Effector memory CD4-positive, alpha-beta T cell (primary cell): ENCODE results near the gene PRKG1.

ENCODE experiments used
- DNase-seq, 3 donors: peaks; one replicate each; pipeline ENCODE4 v3.0.0-alpha.2; 2020
- H3K27ac ChIP-seq: 2 replicates; pipeline ENCODE4 v1.7.0; 2013; ENCODE audit warnings: mild to moderate bottlenecking, low read length, moderate library complexity; ENCODE audit not compliant: insufficient read depth, poor library complexity, severe bottlenecking
- H3K27me3 ChIP-seq: replicated peaks from 2 replicates; pipeline ENCODE4 v1.7.0; 2013; ENCODE audit warnings: mild to moderate bottlenecking, low read length; ENCODE audit not compliant: insufficient read depth, control insufficient read depth, poor library complexity, severe bottlenecking
- H3K36me3 ChIP-seq: 2 replicates; pipeline ENCODE4 v1.7.0; 2013; ENCODE audit warnings: mild to moderate bottlenecking, low read length, moderate library complexity; ENCODE audit not compliant: control insufficient read depth, insufficient read depth
- H3K4me1 ChIP-seq: 2 replicates; pipeline ENCODE4 v1.7.0; 2013; ENCODE audit warnings: low read length, mild to moderate bottlenecking; ENCODE audit not compliant: control insufficient read depth, insufficient read depth, poor library complexity, severe bottlenecking
- H3K4me3 ChIP-seq: 2 replicates; pipeline ENCODE4 v1.7.0; 2013; ENCODE audit warnings: low read length, low read depth, mild to moderate bottlenecking; ENCODE audit not compliant: insufficient read depth, poor library complexity, severe bottlenecking
- H3K9me3 ChIP-seq: 2 replicates; pipeline ENCODE4 v1.7.0; 2013; ENCODE audit warnings: mild to moderate bottlenecking, low read length, moderate library complexity; ENCODE audit not compliant: control insufficient read depth

Gene PRKG1

DNA sequence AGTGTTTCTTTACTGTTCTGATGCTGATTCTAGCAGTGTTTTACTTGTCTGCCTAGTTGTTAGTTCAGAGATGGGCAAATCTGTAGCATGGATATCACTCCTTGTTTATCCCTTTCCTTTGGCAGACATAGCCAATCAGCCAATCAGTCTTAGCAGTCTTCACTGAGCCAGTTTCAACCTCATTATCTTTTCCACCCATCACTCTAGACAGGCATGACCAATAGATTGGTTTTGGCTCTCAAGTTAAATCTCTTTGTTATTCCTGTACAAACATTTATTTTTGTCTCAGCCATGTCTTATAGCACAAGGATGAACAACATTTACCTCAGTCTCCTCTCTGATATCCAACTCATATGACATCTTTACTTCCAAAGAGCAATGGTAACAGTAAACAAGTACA lies 109.5 kb downstream of the PRKG1 start:
- Histone ChIP-seq H3K36me3 (no peaks in the 10 kb centered on the region), H3K9me3 (no peaks in the 10 kb centered on the region), H3K4me1 (no peaks in the 10 kb centered on the region), H3K4me3 (no peak overlapping the region), H3K27ac (no peak overlapping the region), H3K27me3 (no peaks in the 10 kb centered on the region)
- DNase-seq = no peak

- no peak overlapping the region for H3K27ac ChIP-seq
- H3K4me3 ChIP-seq = no peak overlapping the region
- no peak for DNase-seq
- no peaks in the 10 kb centered on the region for H3K36me3 ChIP-seq
- no peaks in the 10 kb centered on the region for H3K4me1 ChIP-seq
- H3K9me3 ChIP-seq = no peaks in the 10 kb centered on the region
- H3K27me3 ChIP-seq = no peaks in the 10 kb centered on the region
Observed at GRCh38 chr10:51186361-51186760, 112.1 kb downstream of the PRKG1 start.

DNA sequence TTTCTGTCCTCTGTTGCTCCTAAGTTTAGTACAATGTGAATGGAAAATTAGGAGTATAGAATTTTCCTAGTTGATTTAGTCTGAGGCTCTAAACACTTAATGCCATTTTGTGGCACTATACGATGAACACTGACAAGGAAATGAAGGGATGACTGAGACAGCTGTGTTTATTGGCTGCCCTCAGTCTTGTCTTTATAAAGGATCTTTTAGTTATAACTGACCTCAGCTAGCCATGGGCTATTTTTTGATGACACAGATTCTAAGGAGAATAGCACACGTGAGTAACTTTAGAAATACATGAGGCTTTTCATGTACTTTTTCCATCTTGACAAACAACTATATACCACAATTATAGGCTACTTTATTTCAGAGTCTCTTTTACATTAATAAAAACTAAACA lies 113.7 kb downstream of the PRKG1 start:
- Histone ChIP-seq H3K9me3 (no peaks in the 10 kb centered on the region), H3K4me3 (no peak overlapping the region), H3K36me3 (no peaks in the 10 kb centered on the region), H3K27me3 (no peaks in the 10 kb centered on the region), H3K4me1 (no peaks in the 10 kb centered on the region), H3K27ac (no peak overlapping the region)
- no peak for DNase-seq

DNA sequence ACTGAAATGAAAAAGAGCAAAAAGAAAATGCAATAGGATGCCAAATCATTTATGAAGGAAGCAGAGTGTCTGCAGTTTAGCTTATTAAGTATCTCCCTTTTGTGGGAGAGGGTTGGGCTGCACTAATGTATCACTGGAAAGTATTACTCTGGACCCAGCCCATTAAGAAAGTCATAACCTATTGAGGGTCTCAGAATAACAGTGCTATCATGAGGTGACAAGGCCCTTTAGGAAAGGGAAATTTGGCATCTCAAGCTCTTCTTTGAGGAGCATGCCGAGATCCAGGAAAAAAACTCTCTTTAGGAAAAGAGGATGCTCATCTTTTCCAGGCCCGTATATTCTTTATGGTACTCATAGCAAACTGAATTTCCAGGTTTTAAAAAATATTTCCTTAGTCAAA lies 114.6 kb downstream of the PRKG1 start:
- no peak overlapping the region for H3K4me3 ChIP-seq
- no peak for DNase-seq
- no peak overlapping the region for H3K27ac ChIP-seq
- no peaks in the 10 kb centered on the region for H3K9me3 ChIP-seq
- H3K4me1 ChIP-seq = no peaks in the 10 kb centered on the region
- H3K36me3 ChIP-seq = no peaks in the 10 kb centered on the region
- H3K27me3 ChIP-seq = no peaks in the 10 kb centered on the region

DNA sequence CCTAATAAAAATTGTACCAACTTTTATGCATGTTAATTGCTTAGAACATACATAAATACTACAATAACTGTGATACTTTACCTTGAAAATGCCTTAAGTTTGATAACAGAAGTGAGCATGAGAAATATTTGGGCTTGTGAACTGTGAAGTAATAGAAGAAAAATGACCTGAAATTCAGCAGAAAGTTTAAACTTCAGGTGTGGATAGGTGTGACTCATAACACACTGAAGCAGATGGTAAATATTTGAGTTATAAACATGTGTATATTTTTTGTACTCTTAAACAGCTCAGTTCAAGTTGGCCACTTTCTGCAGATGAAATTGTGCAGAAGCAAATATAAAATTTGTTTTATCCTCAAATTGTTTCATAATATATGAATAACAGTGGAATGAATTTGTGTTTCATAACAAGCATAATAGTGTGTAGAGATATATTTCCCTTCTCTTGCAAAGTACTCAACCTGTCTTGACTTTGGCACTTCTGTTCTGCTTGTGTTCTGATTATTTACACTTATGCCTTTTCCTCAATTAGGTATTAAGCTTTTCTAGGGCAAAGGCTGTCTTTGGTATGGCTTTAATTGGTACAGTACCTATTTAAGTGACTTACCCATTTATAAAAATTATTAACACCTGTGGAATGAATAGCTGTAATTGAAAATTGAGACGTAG lies 122.4 kb downstream of the PRKG1 start:
- no peak overlapping the region for H3K4me3 ChIP-seq
- H3K9me3 ChIP-seq = no peaks in the 10 kb centered on the region
- H3K36me3 ChIP-seq = no peaks in the 10 kb centered on the region
- no peak for DNase-seq
- no peaks in the 10 kb centered on the region for H3K4me1 ChIP-seq
- no peak overlapping the region for H3K27ac ChIP-seq
- H3K27me3 ChIP-seq = no peaks in the 10 kb centered on the region

DNA sequence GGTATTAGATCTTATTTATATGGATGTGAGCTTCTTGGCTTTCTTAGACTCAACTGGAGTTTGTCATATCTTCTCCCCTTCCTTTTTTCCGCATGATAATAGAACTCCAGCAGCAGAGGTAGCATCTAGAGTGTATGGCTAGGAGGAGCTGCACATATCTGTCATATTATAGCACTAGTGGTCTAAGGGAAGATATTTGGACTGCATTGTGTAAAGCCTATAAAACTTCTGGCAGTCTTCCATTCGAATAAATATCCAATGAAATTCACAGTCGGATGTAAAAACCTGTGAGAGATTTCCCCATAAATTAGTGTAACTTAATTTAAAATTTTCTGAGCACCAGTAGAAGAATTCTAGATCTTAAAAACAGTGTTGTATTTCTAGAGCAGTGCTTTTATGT lies 123.9 kb downstream of the PRKG1 start:
- Histone ChIP-seq H3K36me3 (no peaks in the 10 kb centered on the region), H3K27me3 (no peaks in the 10 kb centered on the region), H3K4me1 (no peaks in the 10 kb centered on the region), H3K27ac (no peak overlapping the region), H3K4me3 (no peak overlapping the region), H3K9me3 (no peaks in the 10 kb centered on the region)
- DNase-seq = no peak

GRCh38 chr10:51201947-51202346 lies 127.7 kb downstream of the PRKG1 start:
- H3K36me3 ChIP-seq = no peaks in the 10 kb centered on the region
- H3K4me3 ChIP-seq = no peak overlapping the region
- no peaks in the 10 kb centered on the region for H3K9me3 ChIP-seq
- no peaks in the 10 kb centered on the region for H3K4me1 ChIP-seq
- no peak overlapping the region for H3K27ac ChIP-seq
- H3K27me3 ChIP-seq = no peaks in the 10 kb centered on the region
- no peak for DNase-seq

GRCh38 chr10:51203359-51203758 lies 129.1 kb downstream of the PRKG1 start:
- H3K4me1 ChIP-seq = no peaks in the 10 kb centered on the region
- no peaks in the 10 kb centered on the region for H3K27me3 ChIP-seq
- no peaks in the 10 kb centered on the region for H3K9me3 ChIP-seq
- no peaks in the 10 kb centered on the region for H3K36me3 ChIP-seq
- no peak overlapping the region for H3K27ac ChIP-seq
- H3K4me3 ChIP-seq = no peak overlapping the region
- no peak for DNase-seq

GRCh38 chr10:51204066-51204465 lies 129.8 kb downstream of the PRKG1 start:
- Histone ChIP-seq H3K4me1 (no peaks in the 10 kb centered on the region), H3K4me3 (no peak overlapping the region), H3K27ac (no peak overlapping the region), H3K36me3 (no peaks in the 10 kb centered on the region), H3K27me3 (no peaks in the 10 kb centered on the region), H3K9me3 (no peaks in the 10 kb centered on the region)
- DNase-seq = no peak

- H3K4me3 ChIP-seq = no peak overlapping the region
- no peaks in the 10 kb centered on the region for H3K36me3 ChIP-seq
- no peaks in the 10 kb centered on the region for H3K27me3 ChIP-seq
- no peaks in the 10 kb centered on the region for H3K4me1 ChIP-seq
- no peak overlapping the region for H3K27ac ChIP-seq
- no peak for DNase-seq
- H3K9me3 ChIP-seq = no peaks in the 10 kb centered on the region
Observed at GRCh38 chr10:51204701-51205100, 130.4 kb downstream of the PRKG1 start.
